MM.1S (cell line): ENCODE results near the gene UBE2J2.

ENCODE experiments used
- EZH2 ChIP-seq: fragments of 300-600 bp; sonication (generic); optimal IDR thresholded peaks from 2 replicates; pipeline ENCODE3; 2017; ENCODE audit warnings: low read depth, mild to moderate bottlenecking, antibody characterized with exemption, low read length, mixed read lengths
- EZH2phosphoT487 ChIP-seq: fragments of 300-600 bp; sonication (generic); IDR thresholded peaks from 2 replicates; pipeline ENCODE4 v1.6.1; 2018; ENCODE audit warnings: antibody characterized with exemption, low read length
- TF ChIP-seq, protein P1 (sequence below): fragments of 300-600 bp; sonication (generic); IDR thresholded peaks from 2 replicates; pipeline ENCODE4 v1.5.1; 2016; ENCODE audit warnings: antibody characterized with exemption, low read length, mixed read lengths

DNA sequence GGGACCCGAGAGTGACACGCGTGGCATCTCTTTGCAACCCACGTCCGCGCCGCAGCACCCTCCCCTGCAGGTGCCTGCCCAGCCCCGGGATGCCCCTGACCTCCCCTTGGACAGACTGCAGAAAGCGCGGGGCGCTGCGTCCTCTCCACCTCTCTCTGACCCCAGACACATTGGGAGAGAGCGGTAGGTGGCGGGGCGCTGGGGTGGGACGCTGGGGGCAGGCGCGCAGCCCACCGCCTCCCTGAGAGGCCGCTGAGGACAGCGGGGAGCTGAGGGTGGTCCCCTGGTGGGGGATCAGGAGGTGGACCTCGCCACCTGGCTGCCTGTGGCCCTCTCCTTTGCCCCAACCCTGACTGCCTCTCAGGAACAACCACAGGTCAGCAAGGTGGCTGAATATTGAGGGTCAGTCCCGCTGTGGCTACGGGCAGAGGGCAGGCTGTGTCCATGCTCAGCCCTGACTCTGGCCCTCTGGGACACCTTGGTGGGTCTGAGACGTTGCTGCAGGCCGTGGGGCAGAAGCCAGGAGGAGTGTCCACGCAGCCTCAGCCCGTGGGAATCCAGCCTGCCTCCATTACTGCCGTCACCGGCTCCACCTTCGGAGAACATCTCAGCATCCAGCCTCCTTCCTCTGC lies 761 bp upstream of the UBE2J2 start:
- TF ChIP-seq, protein P1, sequence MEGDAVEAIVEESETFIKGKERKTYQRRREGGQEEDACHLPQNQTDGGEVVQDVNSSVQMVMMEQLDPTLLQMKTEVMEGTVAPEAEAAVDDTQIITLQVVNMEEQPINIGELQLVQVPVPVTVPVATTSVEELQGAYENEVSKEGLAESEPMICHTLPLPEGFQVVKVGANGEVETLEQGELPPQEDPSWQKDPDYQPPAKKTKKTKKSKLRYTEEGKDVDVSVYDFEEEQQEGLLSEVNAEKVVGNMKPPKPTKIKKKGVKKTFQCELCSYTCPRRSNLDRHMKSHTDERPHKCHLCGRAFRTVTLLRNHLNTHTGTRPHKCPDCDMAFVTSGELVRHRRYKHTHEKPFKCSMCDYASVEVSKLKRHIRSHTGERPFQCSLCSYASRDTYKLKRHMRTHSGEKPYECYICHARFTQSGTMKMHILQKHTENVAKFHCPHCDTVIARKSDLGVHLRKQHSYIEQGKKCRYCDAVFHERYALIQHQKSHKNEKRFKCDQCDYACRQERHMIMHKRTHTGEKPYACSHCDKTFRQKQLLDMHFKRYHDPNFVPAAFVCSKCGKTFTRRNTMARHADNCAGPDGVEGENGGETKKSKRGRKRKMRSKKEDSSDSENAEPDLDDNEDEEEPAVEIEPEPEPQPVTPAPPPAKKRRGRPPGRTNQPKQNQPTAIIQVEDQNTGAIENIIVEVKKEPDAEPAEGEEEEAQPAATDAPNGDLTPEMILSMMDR, result no peak
- TF ChIP-seq EZH2 (no peak), EZH2phosphoT487 (no peak)
